Left ventricle myocardium inferior (tissue), 1 donor: ENCODE measurements around the gene PTGIS. TPM values are rescaled to one million over a fixed set of nuclear protein-coding genes. Genes with fewer than 3 reads are reported as not detected.

Experiments used
- DNase-seq: peaks from one replicate; pipeline ENCODE4 v3.0.0-alpha.2; 2020
- H3K27ac ChIP-seq: fragments of 200-600 bp; replicated peaks from 2 replicates; pipeline ENCODE4 v1.8.0; 2021
- H3K27me3 ChIP-seq: fragments of 200-600 bp; 2 replicates; pipeline ENCODE4 v1.8.0; 2021; ENCODE audit warnings: low read depth
- H3K36me3 ChIP-seq: fragments of 200-600 bp; 2 replicates; pipeline ENCODE4 v1.8.0; 2021
- H3K4me1 ChIP-seq: fragments of 200-600 bp; 2 replicates; pipeline ENCODE4 v1.8.0; 2021
- H3K4me3 ChIP-seq: fragments of 200-600 bp; 2 replicates; pipeline ENCODE4 v1.8.0; 2021; ENCODE audit warnings: mild to moderate bottlenecking, moderate library complexity
- H3K9me3 ChIP-seq: fragments of 200-600 bp; replicated peaks from 2 replicates; pipeline ENCODE4 v1.8.0; 2021
- CTCF ChIP-seq: fragments of 200-600 bp; IDR thresholded peaks from 2 replicates; pipeline ENCODE4 v1.8.0; 2021; ENCODE audit warnings: antibody characterized with exemption, mild to moderate bottlenecking, borderline replicate concordance
- intact Hi-C: fragments of 100-400 bp; cut with micrococcal nuclease; formaldehyde crosslinking; loops from one replicate; pipeline ENCODE4 v1.11.0; 2022
- total RNA-seq: library from RNA; stranded (reverse); fragmentation: NEBNext Ultra II Directional; extraction: Animal tissue kit (Norgen Biotek cat#: 25700); gene quantifications from one replicate; pipeline ENCODE4 v1.2.1, GENCODE V29; 2021
- donor health status: DM: no; HTN: yes; CAD: no; lungs with severe emphysema.

Gene PTGIS
- total RNA-seq, 1 donor from 2014 or later = 26.3 TPM

GRCh38 chr20:49570828-49571552 lies 3.1 kb upstream of the PTGIS start:
- peak overlapping the region; percentile 88 for H3K27ac ChIP-seq
- peaks cover 28% of the 10 kb centered on the region for H3K4me1 ChIP-seq
- peaks cover 58% of the 10 kb centered on the region for H3K27me3 ChIP-seq
- DNase-seq = no peak
- intact Hi-C loops = no loop called here
- H3K4me3 ChIP-seq = no peak overlapping the region
- TF ChIP-seq CTCF = no peak
- no peaks in the 10 kb centered on the region for H3K9me3 ChIP-seq
- H3K36me3 ChIP-seq = no peaks in the 10 kb centered on the region

- Histone ChIP-seq H3K27me3 (peaks cover 58% of the 10 kb centered on the region), H3K4me3 (no peak overlapping the region), H3K36me3 (no peaks in the 10 kb centered on the region), H3K4me1 (peaks cover 22% of the 10 kb centered on the region), H3K27ac (peak overlapping the region; percentile 88), H3K9me3 (no peaks in the 10 kb centered on the region)
- no peak for TF ChIP-seq CTCF
- no peak for DNase-seq
- intact Hi-C loops = no loop called here
Observed at GRCh38 chr20:49570161-49570827, 2.4 kb upstream of the PTGIS start.

GRCh38 chr20:49569411-49570115 lies 1.6 kb upstream of the PTGIS start:
- Histone ChIP-seq H3K4me3 (no peak overlapping the region), H3K27ac (peak overlapping the region; percentile 88)

DNA sequence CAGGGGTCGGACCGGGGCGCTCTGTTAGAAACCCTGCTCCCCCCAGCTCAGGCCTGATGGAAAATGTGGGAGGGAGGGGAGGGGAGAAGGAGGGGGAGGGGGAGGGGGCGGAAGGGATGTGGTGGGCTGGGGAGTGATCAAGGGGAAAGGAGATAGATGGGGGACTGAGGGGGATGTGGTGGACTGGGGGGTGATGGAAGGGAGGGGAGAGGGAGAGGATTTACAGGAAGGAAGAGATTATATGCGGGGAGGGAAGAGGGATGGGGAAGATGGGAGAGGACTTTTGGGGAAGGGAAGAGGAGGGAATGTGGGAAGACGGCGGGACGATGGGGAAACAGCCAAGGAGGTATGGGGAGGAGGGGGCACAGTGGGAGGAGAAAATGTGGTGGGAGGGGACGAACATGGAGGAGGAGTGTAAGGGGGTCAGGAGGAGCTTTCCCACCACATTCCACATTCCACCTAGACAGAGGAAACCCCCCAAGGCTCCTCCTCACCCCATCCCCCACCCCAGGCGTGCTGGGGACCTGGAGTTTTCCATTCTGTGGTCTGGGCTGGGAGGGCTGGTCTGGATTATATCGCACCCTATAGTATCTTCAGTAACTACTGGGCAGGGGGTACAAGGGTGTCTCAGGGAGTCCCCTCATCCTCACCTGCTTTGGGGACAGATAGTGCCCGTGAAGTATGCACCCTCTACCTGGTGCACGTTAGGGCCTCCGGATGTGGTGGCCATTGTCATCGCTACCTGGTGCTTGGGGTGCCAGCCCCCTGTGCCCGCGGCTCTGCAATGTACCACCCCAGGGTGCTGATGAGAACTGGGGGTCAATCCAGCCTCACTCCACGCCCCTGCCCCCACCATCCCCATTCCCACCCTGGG lies 578 bp upstream of the PTGIS start:
- intact Hi-C loops = no loop called here

More at GRCh38 chr20:49569411-49570115, 1.6 kb upstream of the PTGIS start:
- TF ChIP-seq CTCF = no peak
- intact Hi-C loops = no loop called here
- Histone ChIP-seq H3K9me3 (no peaks in the 10 kb centered on the region), H3K36me3 (no peaks in the 10 kb centered on the region), H3K27me3 (peaks cover 58% of the 10 kb centered on the region), H3K4me1 (peaks cover 18% of the 10 kb centered on the region)
- DNase-seq = no peak

More for the DNA sequence above, 578 bp upstream of the PTGIS start:
- Histone ChIP-seq H3K27ac (peak overlapping the region; percentile 88), H3K27me3 (peaks cover 60% of the 10 kb centered on the region), H3K4me1 (peaks cover 18% of the 10 kb centered on the region), H3K9me3 (no peaks in the 10 kb centered on the region), H3K36me3 (no peaks in the 10 kb centered on the region), H3K4me3 (peak overlapping the region; percentile 71)
- no peak for DNase-seq
- no peak for TF ChIP-seq CTCF
